Brain microvascular endothelial cell (primary cell): ENCODE data around the gene ZNF805.
"Not testable (repeated sequence)": the region's sequence is repeated elsewhere in the genome, so short reads cannot be mapped to it uniquely, and the experiment has no call there.

Experiments used
- DNase-seq: peaks from one replicate; pipeline ENCODE4 v3.0.0-alpha.2; 2020
- H3K27ac ChIP-seq: fragments of 250-450 bp; sonication (Bioruptor Pico); 2 replicates; pipeline ENCODE4 v1.5.1; 2020; ENCODE audit warnings: mild to moderate bottlenecking, moderate library complexity
- H3K27me3 ChIP-seq: fragments of 250-450 bp; sonication (Bioruptor Pico); replicated peaks from 2 replicates; pipeline ENCODE4 v1.5.1; 2020; ENCODE audit warnings: mild to moderate bottlenecking
- H3K36me3 ChIP-seq: fragments of 250-450 bp; sonication (Bioruptor Pico); replicated peaks from 2 replicates; pipeline ENCODE4 v1.5.1; 2020; ENCODE audit warnings: mild to moderate bottlenecking
- H3K4me3 ChIP-seq: 2 replicates; pipeline ENCODE4 v1.5.1; 2011; ENCODE audit warnings: low read depth, mild to moderate bottlenecking, control low read depth, low read length, moderate library complexity
- CTCF ChIP-seq: IDR thresholded peaks from 2 replicates; pipeline ENCODE4 v1.5.1; 2011; ENCODE audit warnings: low read depth, mild to moderate bottlenecking, moderate library complexity, low read length, control low read depth, inconsistent platforms; ENCODE audit errors: missing control alignments
- in situ Hi-C: cut with HindIII; loops from 2 replicates; pipeline ENCODE4 v1.10.0; 2017; ENCODE audit warnings: low sequenced_read_pairs, low pct_ligation_motif_present

ZNF805 gene

DNA sequence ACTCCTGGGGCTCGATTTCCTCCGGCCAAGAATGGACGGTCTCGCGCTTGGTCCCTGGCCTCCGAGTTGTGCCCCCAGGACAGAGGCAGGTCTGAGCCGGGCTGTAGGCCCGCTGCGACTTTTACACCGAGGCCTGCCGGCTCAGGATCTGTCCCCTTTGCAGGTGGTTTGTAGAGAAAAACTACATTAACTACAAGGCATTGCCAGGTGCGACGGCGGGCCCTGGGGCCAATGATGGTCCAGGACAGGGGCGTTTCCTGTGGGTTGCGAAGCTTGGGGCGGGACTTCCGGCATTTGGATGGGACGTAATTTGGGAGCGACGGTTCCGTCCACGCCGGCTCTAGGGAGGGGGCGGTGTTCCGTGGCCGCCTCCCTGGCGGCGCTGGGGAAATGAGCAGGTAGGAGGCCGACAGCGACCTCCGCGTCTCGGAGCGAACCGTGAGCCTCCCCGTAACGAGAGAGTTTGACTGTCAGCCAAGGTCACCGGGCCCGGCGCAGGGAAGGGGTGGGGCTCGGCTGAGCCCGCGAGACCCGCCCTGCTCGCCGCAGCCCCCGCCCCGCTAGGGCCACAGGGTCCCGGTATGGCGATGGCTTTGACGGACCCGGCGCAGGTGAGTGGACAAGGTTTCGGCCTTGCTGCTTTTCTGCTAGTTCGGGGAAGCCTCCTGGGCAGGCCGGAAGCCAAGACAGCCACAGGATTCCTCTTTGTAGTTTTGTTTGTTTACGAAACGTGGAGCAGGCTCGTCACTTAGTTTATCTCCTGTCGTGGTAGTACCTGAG lies at the start of gene ZNF805:
Gene ZNF805 (plus strand): TSS at position 322 of the 780 bp plus-strand sequence. CDS start 260 bp downstream, at position 582.
- TF ChIP-seq CTCF = peak; percentile 18
- Histone ChIP-seq H3K36me3 (peaks cover 12% of the 10 kb centered on the region), H3K27me3 (no peaks in the 10 kb centered on the region), H3K4me3 (peak within 1 kb of the TSS; percentile 98), H3K27ac (peak within 1 kb of the TSS; percentile 82)
- in situ Hi-C loops = no loop called here
- DNase-seq = peak; percentile 90

DNA sequence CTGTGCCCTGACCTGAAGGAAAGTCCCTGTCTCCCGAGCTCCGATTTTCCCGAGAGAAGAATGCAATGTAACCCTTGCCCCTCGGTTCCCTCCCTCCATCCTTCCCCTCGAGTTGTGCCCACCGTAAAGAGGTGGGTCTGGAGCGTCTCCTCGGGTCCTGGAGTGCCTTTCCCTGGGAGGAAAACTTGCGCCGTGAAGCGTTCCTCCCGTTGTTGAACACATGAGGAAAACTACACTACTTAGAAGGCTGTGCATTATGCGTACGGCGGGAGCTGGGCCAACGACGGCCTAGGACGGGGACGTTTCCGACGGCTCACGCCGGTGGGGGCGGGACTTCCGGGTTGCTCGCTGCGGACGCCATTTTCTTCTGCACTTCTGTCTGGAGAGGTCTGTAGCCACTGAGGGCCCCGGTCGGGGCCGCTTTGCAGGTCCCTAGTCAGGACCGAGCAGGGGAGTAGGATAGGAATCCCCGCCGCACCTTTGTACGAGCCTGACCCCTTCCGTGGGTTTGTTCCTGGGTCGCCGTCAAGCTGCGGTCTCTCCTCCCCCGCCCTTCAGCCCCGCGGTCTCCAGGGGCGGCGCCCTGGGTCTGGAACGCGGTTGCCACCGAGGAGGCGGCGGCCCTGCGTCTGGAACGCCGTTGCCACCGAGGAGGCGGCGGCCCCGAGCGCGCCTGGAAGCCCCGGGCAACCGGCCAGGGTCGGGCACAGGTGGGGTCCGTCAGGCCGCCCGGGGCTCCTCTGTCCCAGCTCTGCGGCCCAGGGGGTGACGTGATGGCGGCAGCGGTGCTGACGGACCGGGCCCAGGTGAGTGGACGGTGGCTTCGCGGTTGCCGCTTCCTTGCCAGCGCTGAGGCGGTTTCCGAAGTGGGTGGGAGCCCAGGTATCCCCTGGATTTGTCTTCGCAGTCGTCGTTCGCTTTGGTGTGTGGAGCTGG lies 49.0 kb upstream of the ZNF805 start, which contains the start of gene ZNF264:
Gene ZNF264 (plus strand): TSS at position 360 of the 936 bp plus-strand sequence. CDS start 414 bp downstream, at position 774.
- in situ Hi-C loops = no loop called here

GRCh38 chr19:57192077-57192420 lies 48.4 kb upstream of the ZNF805 start:
- no peaks in the 10 kb centered on the region for H3K27me3 ChIP-seq
- DNase-seq = peak; percentile 11
- peak overlapping the region; percentile 88 for H3K4me3 ChIP-seq
- TF ChIP-seq CTCF = no peak
- peaks cover 40% of the 10 kb centered on the region for H3K36me3 ChIP-seq
- in situ Hi-C loops = no loop called here
- H3K27ac ChIP-seq = peak overlapping the region; percentile 67

More for the DNA sequence above, 49.0 kb upstream of the ZNF805 start, which contains the start of gene ZNF264:
- TF ChIP-seq CTCF = no peak
- peaks cover 35% of the 10 kb centered on the region for H3K36me3 ChIP-seq
- peak within 1 kb of the TSS; percentile 88 for H3K4me3 ChIP-seq
- DNase-seq = peak; percentile 89
- H3K27me3 ChIP-seq = no peaks in the 10 kb centered on the region
- H3K27ac ChIP-seq = peak within 1 kb of the TSS; percentile 67

GRCh38 chr19:57192993-57193392 lies 47.4 kb upstream of the ZNF805 start:
- in situ Hi-C loops = no loop called here
- DNase-seq = no peak

DNA sequence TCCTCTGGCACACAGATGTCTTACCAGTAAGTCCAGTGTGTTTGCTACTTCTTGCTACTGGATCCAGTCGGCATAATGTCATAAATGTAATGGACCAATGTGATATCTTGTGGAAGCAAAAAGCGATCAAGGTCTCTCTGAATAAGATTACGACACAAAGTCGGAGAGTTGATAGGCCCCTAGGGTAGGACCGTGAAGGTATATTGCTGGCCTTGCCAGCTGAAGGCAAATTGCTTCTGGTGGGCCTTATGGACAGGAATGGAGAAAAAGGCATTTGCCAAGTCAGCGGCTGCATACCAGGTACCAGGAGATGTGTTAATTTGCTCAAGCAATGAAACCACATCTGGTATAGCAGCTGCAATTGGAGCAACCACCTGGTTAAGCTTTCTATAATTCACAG lies 42.6 kb upstream of the ZNF805 start:
- in situ Hi-C loops, H3K27ac ChIP-seq, H3K4me3 ChIP-seq, H3K27me3 ChIP-seq, DNase-seq: not testable (repeated sequence)
- peaks cover 52% of the 10 kb centered on the region for H3K36me3 ChIP-seq

More at GRCh38 chr19:57192993-57193392, 47.4 kb upstream of the ZNF805 start:
- Histone ChIP-seq H3K27ac (no peak overlapping the region), H3K4me3 (no peak overlapping the region), H3K27me3 (no peaks in the 10 kb centered on the region), H3K36me3 (peaks cover 49% of the 10 kb centered on the region)
- no peak for TF ChIP-seq CTCF

GRCh38 chr19:57202160-57202559 lies 38.3 kb upstream of the ZNF805 start:
- in situ Hi-C loops = no loop called here

More at GRCh38 chr19:57202160-57202559, 38.3 kb upstream of the ZNF805 start:
- no peaks in the 10 kb centered on the region for H3K27me3 ChIP-seq
- no peak for TF ChIP-seq CTCF
- H3K36me3 ChIP-seq = peaks cover 37% of the 10 kb centered on the region
- DNase-seq = no peak
- H3K4me3 ChIP-seq = no peak overlapping the region
- no peak overlapping the region for H3K27ac ChIP-seq
